ENCODE measurements around the gene MPRIP.

DNA sequence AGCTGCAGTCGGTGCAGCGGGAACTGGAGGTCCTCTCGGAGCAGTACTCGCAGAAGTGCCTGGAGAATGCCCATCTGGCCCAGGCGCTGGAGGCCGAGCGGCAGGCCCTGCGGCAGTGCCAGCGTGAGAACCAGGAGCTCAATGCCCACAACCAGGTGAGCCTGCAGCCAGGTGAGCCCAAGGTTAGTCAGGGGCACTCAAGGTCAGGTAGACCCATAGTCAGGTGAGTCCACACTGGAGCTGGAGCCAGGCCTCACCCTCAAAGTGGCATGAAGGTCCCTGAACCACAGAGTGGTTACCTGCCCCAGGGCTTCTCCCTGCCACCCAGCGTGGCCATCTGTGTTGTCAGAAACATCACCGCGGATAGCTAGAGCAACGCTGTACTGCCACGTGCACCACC is 131.7 kb downstream of the MPRIP start:
- TF ChIP-seq, protein P1, sequence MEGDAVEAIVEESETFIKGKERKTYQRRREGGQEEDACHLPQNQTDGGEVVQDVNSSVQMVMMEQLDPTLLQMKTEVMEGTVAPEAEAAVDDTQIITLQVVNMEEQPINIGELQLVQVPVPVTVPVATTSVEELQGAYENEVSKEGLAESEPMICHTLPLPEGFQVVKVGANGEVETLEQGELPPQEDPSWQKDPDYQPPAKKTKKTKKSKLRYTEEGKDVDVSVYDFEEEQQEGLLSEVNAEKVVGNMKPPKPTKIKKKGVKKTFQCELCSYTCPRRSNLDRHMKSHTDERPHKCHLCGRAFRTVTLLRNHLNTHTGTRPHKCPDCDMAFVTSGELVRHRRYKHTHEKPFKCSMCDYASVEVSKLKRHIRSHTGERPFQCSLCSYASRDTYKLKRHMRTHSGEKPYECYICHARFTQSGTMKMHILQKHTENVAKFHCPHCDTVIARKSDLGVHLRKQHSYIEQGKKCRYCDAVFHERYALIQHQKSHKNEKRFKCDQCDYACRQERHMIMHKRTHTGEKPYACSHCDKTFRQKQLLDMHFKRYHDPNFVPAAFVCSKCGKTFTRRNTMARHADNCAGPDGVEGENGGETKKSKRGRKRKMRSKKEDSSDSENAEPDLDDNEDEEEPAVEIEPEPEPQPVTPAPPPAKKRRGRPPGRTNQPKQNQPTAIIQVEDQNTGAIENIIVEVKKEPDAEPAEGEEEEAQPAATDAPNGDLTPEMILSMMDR (IDR thresholded peaks at IDR 0.05) = no peak
- no peak for TF ChIP-seq POLR2A (IDR thresholded peaks at IDR 0.05)
